Epithelial cell of proximal tubule (primary cell): Measurements from ENCODE around the gene NR2F1-AS1. TPM values are rescaled to one million over a fixed set of nuclear protein-coding genes. Genes with fewer than 3 reads are reported as not detected.

Experiments
- DNase-seq: peaks from one replicate; pipeline ENCODE4 v3.0.0-alpha.2; 2011; ENCODE audit warnings: low read depth
- H3K4me3 ChIP-seq: 2 replicates; pipeline ENCODE4 v1.5.1; 2011; ENCODE audit warnings: low read depth, mild to moderate bottlenecking, low read length
- CTCF ChIP-seq: conservative IDR thresholded peaks from 2 replicates; pipeline ENCODE4 v1.5.1; 2012; ENCODE audit warnings: low read depth, mild to moderate bottlenecking, low read length
- total RNA-seq: library from RNA; depleted of rRNA; stranded (reverse); fragments of >200 nt; gene quantifications from 2 replicates; pipeline ENCODE4 v1.2.3, GENCODE V29; 2015

The NR2F1-AS1 gene
- total RNA-seq, 1 donor from 2014 or later, result 1.6 TPM

- H3K4me3 ChIP-seq, result peak overlapping the region; percentile 68
These were observed 7.5 kb upstream of the NR2F1-AS1 start for GRCh38 chr5:93588352-93589151.

GRCh38 chr5:93587597-93588351, 6.8 kb upstream of the NR2F1-AS1 start:
- no peak for TF ChIP-seq CTCF
- no peak for DNase-seq
- H3K4me3 ChIP-seq, result peak overlapping the region; percentile 68

More at GRCh38 chr5:93588352-93589151, 7.5 kb upstream of the NR2F1-AS1 start:
- no peak for TF ChIP-seq CTCF
- DNase-seq, result no peak

- DNase-seq, result no peak
- TF ChIP-seq CTCF, result no peak
- H3K4me3 ChIP-seq, result peak overlapping the region; percentile 68
These were observed 5.9 kb upstream of the NR2F1-AS1 start for GRCh38 chr5:93586736-93587596.

- TF ChIP-seq CTCF, result no peak
- H3K4me3 ChIP-seq, result peak overlapping the region; percentile 68
- DNase-seq, result no peak
These were observed 4.9 kb upstream of the NR2F1-AS1 start for GRCh38 chr5:93585767-93586385.

- no peak for DNase-seq
- no peak for TF ChIP-seq CTCF
- peak overlapping the region; percentile 68 for H3K4me3 ChIP-seq
These were observed 4.2 kb upstream of the NR2F1-AS1 start for GRCh38 chr5:93585041-93585766.

- peak overlapping the region; percentile 70 for H3K4me3 ChIP-seq
- TF ChIP-seq CTCF, result no peak
- no peak for DNase-seq
These were observed 3.6 kb upstream of the NR2F1-AS1 start for GRCh38 chr5:93584596-93585040.
